H9 (cell line): ENCODE results near the gene OLIG1. TPM values are rescaled to one million over a fixed set of nuclear protein-coding genes. Genes with fewer than 3 reads are reported as not detected.
A peak's percentile ranks its signal among the peaks of the same experiment; 100 is the strongest.

Experiments
- DNase-seq: peaks from one replicate; pipeline ENCODE4 v3.0.0-alpha.2; 2017
- H2AFZ ChIP-seq: one replicate; pipeline ENCODE4 v1.6.1; 2013; ENCODE audit warnings: mild to moderate bottlenecking, low read length, control low read depth, moderate library complexity
- H2AK5ac ChIP-seq: 2 replicates; pipeline ENCODE4 v1.6.1; 2013; ENCODE audit warnings: low read length, control low read depth, mixed read lengths; ENCODE audit not compliant: insufficient read length
- H2BK120ac ChIP-seq: one replicate; pipeline ENCODE4 v1.6.1; 2013; ENCODE audit warnings: low read depth, mild to moderate bottlenecking, low read length, control low read depth, inconsistent platforms; ENCODE audit not compliant: poor library complexity, severe bottlenecking
- H2BK12ac ChIP-seq: 2 replicates; pipeline ENCODE4 v1.6.1; 2013; ENCODE audit warnings: low read length, control low read depth, mixed read lengths, low read depth; ENCODE audit not compliant: insufficient read length
- H2BK15ac ChIP-seq: 2 replicates; pipeline ENCODE4 v1.6.1; 2013; ENCODE audit warnings: low read depth, low read length, control low read depth
- H2BK20ac ChIP-seq: one replicate; pipeline ENCODE4 v1.6.1; 2013; ENCODE audit warnings: low read depth, mild to moderate bottlenecking, low read length, control low read depth, inconsistent platforms; ENCODE audit not compliant: poor library complexity, severe bottlenecking
- H2BK5ac ChIP-seq: 2 replicates; pipeline ENCODE4 v1.6.1; 2013; ENCODE audit warnings: low read length, control low read depth, mixed read lengths; ENCODE audit not compliant: insufficient read length
- H3K14ac ChIP-seq: 2 replicates; pipeline ENCODE4 v1.6.1; 2013; ENCODE audit warnings: low read length, control low read depth; ENCODE audit not compliant: insufficient read depth
- H3K18ac ChIP-seq: 2 replicates; pipeline ENCODE4 v1.6.1; 2013; ENCODE audit warnings: low read depth, mild to moderate bottlenecking, mixed read lengths, low read length, control low read depth; ENCODE audit not compliant: insufficient read length
- H3K23ac ChIP-seq: 2 replicates; pipeline ENCODE4 v1.6.1; 2013; ENCODE audit warnings: low read length, control low read depth, mixed read lengths, low read depth; ENCODE audit not compliant: insufficient read length
- H3K23me2 ChIP-seq: 2 replicates; pipeline ENCODE4 v1.6.1; 2013; ENCODE audit warnings: low read depth, mild to moderate bottlenecking, mixed read lengths, low read length, control low read depth; ENCODE audit not compliant: insufficient read length, poor library complexity, severe bottlenecking
- H3K27ac ChIP-seq: 2 replicates; pipeline ENCODE4 v1.5.1; 2013; ENCODE audit warnings: low read length, control low read depth, mixed read lengths, low read depth; ENCODE audit not compliant: insufficient read length
- H3K27me3 ChIP-seq: 2 replicates; pipeline ENCODE4 v1.6.1; 2013; ENCODE audit warnings: low read length, control low read depth, inconsistent platforms; ENCODE audit not compliant: insufficient read depth
- H3K4ac ChIP-seq: 2 replicates; pipeline ENCODE4 v1.6.1; 2013; ENCODE audit warnings: low read depth, mild to moderate bottlenecking, control low read depth, inconsistent platforms, low read length, moderate library complexity
- H3K4me1 ChIP-seq: 2 replicates; pipeline ENCODE4 v1.6.1; 2013; ENCODE audit warnings: low read length, control low read depth, inconsistent platforms; ENCODE audit not compliant: insufficient read depth
- H3K4me2 ChIP-seq: 2 replicates; pipeline ENCODE4 v1.6.1; 2013; ENCODE audit warnings: low read length, control low read depth, mixed read lengths; ENCODE audit not compliant: insufficient read length, insufficient read depth
- H3K56ac ChIP-seq: 2 replicates; pipeline ENCODE4 v1.6.1; 2013; ENCODE audit warnings: low read depth, mild to moderate bottlenecking, mixed read lengths, low read length, control low read depth; ENCODE audit not compliant: insufficient read length
- H3K79me1 ChIP-seq: 2 replicates; pipeline ENCODE4 v1.6.1; 2013; ENCODE audit warnings: low read depth, mild to moderate bottlenecking, moderate library complexity, low read length, control low read depth, inconsistent platforms; ENCODE audit not compliant: insufficient read depth, poor library complexity, severe bottlenecking
- H3K79me2 ChIP-seq: 2 replicates; pipeline ENCODE4 v1.6.1; 2013; ENCODE audit warnings: low read length, control low read depth, inconsistent platforms; ENCODE audit not compliant: insufficient read depth
- H3K9ac ChIP-seq: 2 replicates; pipeline ENCODE4 v1.6.1; 2013; ENCODE audit warnings: low read length, control low read depth, mixed read lengths; ENCODE audit not compliant: insufficient read length; ENCODE audit errors: extremely low read depth
- H3K9me3 ChIP-seq: one replicate; pipeline ENCODE4 v1.6.1; 2013; ENCODE audit warnings: low read depth, low read length, inconsistent platforms; ENCODE audit not compliant: control insufficient read depth
- H3T11ph ChIP-seq: one replicate; pipeline ENCODE4 v1.6.1; 2013; ENCODE audit warnings: mild to moderate bottlenecking, low read length, control low read depth, inconsistent platforms
- H4K20me1 ChIP-seq: one replicate; pipeline ENCODE4 v1.6.1; 2013; ENCODE audit not compliant: control insufficient read depth, insufficient read length, insufficient read depth
- H4K5ac ChIP-seq: 2 replicates; pipeline ENCODE4 v1.6.1; 2013; ENCODE audit warnings: low read depth, mild to moderate bottlenecking, mixed read lengths, low read length, control low read depth; ENCODE audit not compliant: insufficient read length
- H4K8ac ChIP-seq: replicated peaks from 2 replicates; pipeline ENCODE4 v1.6.1; 2013; ENCODE audit warnings: low read length, control low read depth, mixed read lengths, low read depth; ENCODE audit not compliant: insufficient read length
- H4K91ac ChIP-seq: 2 replicates; pipeline ENCODE4 v1.6.1; 2013; ENCODE audit warnings: low read depth, mild to moderate bottlenecking, moderate library complexity, mixed read lengths, low read length, control low read depth; ENCODE audit not compliant: insufficient read length
- H3K27ac Mint-ChIP-seq, 3 experiments: 2 replicates in 2 of 3; 3 replicates in 1 of 3; pipeline ENCODE4 v1.8.0; 2020 to 2021; ENCODE audit warnings: mixed read lengths in 3 of 3, mild to moderate bottlenecking in 1 of 3, moderate library complexity in 1 of 3
- H3K27me3 Mint-ChIP-seq: 2 replicates; pipeline ENCODE4 v1.8.0; 2021; ENCODE audit warnings: low read depth, mild to moderate bottlenecking, moderate library complexity, mixed read lengths
- H3K36me3 Mint-ChIP-seq, 3 experiments: 2 replicates in 2 of 3; 3 replicates in 1 of 3; pipeline ENCODE4 v1.8.0; 2020 to 2021; ENCODE audit warnings: low read depth in 3 of 3, mixed read lengths in 3 of 3; ENCODE audit not compliant: insufficient read depth in 1 of 3
- H3K4me1 Mint-ChIP-seq, 2 experiments: 2 replicates each; pipeline ENCODE4 v1.8.0; 2020; ENCODE audit warnings: mixed read lengths in 2 of 2
- H3K4me3 Mint-ChIP-seq, 2 experiments: 2 replicates in 1 of 2; 3 replicates in 1 of 2; pipeline ENCODE4 v1.8.0; 2020 to 2021; ENCODE audit warnings: mild to moderate bottlenecking in 2 of 2, mixed read lengths in 2 of 2, moderate library complexity in 1 of 2
- H3K9me3 Mint-ChIP-seq, 2 experiments: 2 replicates in 1 of 2; 3 replicates in 1 of 2; pipeline ENCODE4 v1.8.0; 2020; ENCODE audit warnings: mild to moderate bottlenecking in 2 of 2, mixed read lengths in 2 of 2, moderate library complexity in 1 of 2
- CTCF ChIP-seq: fragments of 200-600 bp; sonication (generic); conservative IDR thresholded peaks from 3 replicates; pipeline ENCODE4 v1.8.0; 2021; ENCODE audit warnings: antibody characterized with exemption, mild to moderate bottlenecking
- WGBS: extraction: QIAGEN DNeasy Blood & Tissue Kit; methylation state at CpG from one replicate; pipeline ENCODE4 v1.1.7; 2013; ENCODE audit warnings: missing lambda C conversion rate, low lambda C conversion rate, mixed read lengths; ENCODE audit not compliant: insufficient read length; ENCODE audit errors: extremely low coverage; 5-methylcytosine and 5-hydroxymethylcytosine counted together
- total RNA-seq: library from RNA; stranded (reverse); gene quantifications from 2 replicates; pipeline ENCODE4 v1.2.1, GENCODE V29; 2021

Gene OLIG1
- total RNA-seq, 1 experiment from 2014 or later: 0.31 TPM

- Histone ChIP-seq H2BK20ac (no peak overlapping the region), H3K27ac (no peak overlapping the region), H3T11ph (no peak overlapping the region), H3K23me2 (peaks cover 16% of the 10 kb centered on the region), H3K18ac (no peak overlapping the region), H3K14ac (no peak overlapping the region), H4K91ac (no peak overlapping the region), H2BK12ac (no peak overlapping the region), H2BK5ac (no peak overlapping the region), H3K23ac (no peak overlapping the region), H2BK120ac (no peak overlapping the region), H3K4me1 (no peaks in the 10 kb centered on the region; the same call in 1 of the 2 replicates), H4K8ac (no peak overlapping the region), H3K79me1 (no peaks in the 10 kb centered on the region), H2AK5ac (no peak overlapping the region), H2BK15ac (no peak overlapping the region), H3K27me3 (peaks cover 92% of the 10 kb centered on the region), H2AFZ (no peak overlapping the region), H3K56ac (no peak overlapping the region), H3K4me2 (peak overlapping the region; percentile 65), H3K79me2 (no peaks in the 10 kb centered on the region), H4K20me1 (no peaks in the 10 kb centered on the region), H3K9me3 (no peaks in the 10 kb centered on the region), H3K4ac (no peak overlapping the region), H4K5ac (no peak overlapping the region), H3K9ac (no peak overlapping the region)
- TF ChIP-seq CTCF: no peak
- no peak overlapping the region; a peak in 1 of 7 replicates for H3K27ac Mint-ChIP-seq
- H3K4me1 Mint-ChIP-seq: peaks cover 27 to 59% of the 10 kb centered on the region in 2 experiments
- H3K9me3 Mint-ChIP-seq: no peaks in the 10 kb centered on the region; a peak in 1 of 5 replicates
- WGBS: no CpG with 5 or more reads among the region's 21 CpGs
- peaks cover 97% of the 10 kb centered on the region for H3K27me3 Mint-ChIP-seq
- DNase-seq: no peak
- H3K4me3 Mint-ChIP-seq: peak overlapping the region; percentile 72 to 86
- H3K36me3 Mint-ChIP-seq: no peaks in the 10 kb centered on the region
Observed at GRCh38 chr21:33026443-33026858, 43.5 kb upstream of the OLIG1 start.
